ENCODE results near the gene C2orf81.
"Not testable (repeated sequence)": the region's sequence is repeated elsewhere in the genome, so short reads cannot be mapped to it uniquely, and the experiment has no call there.

The C2orf81 gene

DNA sequence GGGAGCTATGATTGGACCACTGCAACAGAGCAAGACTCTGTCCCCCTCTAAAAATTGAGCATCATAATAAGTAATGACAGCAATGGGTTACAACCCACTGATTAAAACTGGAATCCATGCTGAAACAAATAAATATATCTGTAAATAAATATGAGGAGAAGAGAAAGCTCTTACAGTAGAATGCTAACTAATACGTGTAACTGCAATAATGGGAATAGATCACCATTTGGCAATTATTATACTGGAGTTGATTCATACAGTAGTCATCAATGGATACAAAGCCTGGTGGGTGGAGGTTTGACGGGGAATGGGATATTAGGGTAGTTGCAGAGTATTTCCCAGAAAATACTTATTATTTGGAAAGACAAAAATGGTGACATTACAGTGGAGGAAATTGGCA, 27.4 kb upstream of the C2orf81 start:
- TF ChIP-seq CTCF (IDR thresholded peaks at IDR 0.05; ENCODE audit: low read depth, low read length): no peak
- no peak for DNase-seq (ENCODE audit: extremely low read depth, low read depth)

DNA sequence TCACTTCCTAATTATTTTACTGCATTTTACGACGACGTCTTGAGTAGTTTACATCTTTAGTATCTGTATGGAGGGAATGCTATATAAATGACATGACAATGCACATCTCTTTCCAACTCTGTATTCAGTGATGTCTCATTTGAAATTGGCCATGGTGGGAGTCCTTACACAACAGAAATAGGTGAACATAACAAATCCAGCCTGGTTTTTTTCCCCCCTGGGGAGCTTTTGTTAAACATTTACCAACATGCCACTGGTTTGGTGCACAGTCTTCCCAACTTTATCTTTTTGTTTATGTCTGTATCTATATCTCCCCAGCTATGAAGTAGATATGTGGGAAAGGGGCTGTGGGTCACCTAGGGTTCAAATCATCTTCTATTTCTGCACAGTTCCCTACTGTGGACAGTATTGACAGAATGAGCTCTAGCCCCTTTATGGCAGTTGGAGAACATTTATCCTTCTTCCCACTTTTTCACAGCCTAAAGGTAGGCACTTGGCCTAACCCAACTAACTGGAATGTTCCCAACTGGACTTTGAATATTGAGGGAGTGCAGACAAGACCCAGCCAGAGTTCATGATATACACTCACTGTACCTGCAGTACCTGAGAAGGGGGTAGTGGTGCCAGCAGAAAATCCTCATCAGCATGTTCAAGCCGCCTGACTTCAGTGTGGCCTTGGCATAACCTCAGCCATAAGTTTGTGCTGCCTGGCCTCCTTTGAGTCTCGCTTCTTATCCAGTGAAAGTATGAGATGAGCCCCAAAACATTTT, 26.0 kb upstream of the C2orf81 start:
- no peak for TF ChIP-seq CTCF (IDR thresholded peaks at IDR 0.05; ENCODE audit: low read depth, low read length)
- DNase-seq (ENCODE audit: extremely low read depth, low read depth): no peak

DNA sequence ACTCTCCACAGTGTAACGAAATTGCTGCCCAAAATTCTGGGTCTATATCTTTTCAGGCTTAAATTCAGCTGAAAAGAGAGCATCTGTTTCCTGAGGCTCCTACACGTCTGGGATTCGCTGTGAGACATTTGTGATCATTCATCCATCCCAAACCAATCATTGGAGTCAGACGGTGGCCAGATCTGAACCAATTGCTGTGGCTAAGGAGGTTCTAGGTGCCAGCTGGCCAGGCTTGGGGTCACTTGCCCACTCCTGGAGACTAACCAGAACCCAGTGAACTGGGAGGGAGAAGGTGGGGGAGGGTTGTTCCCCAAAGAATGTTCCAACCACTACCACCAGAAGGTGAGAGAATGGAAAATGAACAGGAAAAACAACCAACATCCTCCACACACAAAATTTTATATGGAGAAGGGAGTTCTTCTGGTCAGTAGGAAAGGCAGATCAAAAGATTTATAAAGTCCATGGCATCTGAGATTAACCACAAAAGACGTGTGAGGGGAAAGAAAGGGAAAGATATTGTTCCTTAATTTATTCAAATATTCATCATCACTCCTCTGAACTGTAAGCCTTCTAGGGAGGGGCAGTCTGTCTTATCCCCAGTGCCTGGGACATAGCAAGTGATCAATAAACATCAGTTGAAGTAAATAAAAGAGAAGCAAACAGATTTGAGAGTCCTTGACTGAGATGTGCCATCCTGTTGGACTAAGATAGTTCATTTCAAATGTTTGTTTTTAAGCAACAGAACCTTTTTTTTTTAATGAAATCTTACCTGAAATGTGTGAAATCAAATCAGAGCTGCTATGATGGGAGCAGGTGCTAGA, 23.3 kb upstream of the C2orf81 start:
- TF ChIP-seq CTCF (IDR thresholded peaks at IDR 0.05; ENCODE audit: low read depth, low read length): no peak
- DNase-seq (ENCODE audit: extremely low read depth, low read depth): no peak

DNA sequence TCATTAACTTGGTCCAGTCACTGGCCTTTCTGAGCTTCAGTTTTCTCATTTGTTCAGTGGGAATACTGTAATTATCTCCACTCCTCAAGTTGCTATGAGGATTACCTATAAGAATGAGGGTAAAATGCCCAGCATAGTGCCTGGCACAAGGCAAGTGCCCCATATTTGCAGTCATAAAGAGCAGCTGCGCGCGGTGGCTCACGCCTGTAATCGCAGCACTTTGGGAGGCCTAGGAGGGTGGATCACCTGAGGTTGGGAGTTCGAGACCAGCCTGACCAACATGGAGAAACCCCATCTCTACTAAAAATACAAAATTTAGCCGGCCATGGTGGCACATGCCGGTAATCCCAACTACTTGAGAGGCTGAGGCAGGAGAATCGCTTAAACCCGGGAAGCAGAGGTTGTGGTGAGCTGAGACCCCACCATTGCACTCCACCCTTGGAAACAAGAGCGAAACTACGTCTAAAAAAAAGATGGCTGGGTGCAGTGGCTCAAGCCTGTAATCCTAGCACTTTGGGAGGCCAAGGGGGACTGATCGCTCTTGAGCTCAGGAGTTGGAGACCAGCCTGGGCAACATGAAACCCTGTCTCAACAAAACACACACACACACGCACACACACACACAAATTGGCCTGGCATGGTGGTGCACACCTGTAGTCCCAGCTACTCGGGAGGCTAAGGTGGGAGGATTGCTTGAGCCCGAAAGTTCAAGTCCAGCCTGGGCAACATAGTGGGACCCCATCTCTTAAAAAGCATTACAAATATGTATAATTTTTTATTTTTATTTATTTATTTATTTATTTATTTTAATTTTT, 21.3 kb upstream of the C2orf81 start:
- not testable (repeated sequence) for DNase-seq (ENCODE audit: extremely low read depth, low read depth)

DNA sequence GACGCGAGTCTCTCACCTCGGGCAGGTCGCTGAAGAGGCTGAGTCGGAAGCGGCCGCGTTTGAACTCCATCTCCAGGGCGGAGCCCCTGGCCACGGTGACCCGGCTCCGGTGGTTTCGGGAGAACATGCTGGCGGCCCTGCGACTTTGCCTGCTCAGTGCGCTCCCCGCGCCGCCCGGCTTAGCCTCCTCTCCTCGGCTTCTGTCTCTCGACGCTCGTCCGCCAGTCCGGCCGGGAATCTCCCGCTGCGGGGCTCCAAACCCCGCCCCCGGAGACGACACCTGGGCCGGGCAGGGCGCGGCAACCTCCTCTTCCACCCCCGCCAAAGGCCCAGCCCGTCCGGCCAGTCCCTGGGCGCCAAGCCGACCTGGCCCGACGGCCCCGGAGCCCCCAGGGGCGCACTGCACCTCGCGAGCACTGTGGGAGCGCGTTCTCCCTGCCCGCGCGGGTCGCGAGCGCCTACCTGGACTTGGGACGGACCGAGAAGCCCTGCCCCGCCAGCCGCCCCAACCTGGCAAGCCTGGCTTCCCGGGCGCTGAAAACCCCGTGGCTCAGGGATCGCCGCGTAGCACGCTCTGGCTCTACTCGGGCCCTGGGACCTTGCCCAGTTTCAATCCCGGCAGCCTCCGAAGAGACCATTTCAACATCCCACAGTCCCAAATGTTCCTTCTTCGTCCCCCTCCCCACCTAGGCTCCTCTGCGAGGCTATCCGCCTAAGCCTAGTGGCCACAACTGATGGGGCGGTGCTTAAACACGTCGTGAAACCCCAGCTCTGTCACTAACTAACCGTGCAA, 20.5 kb upstream of the C2orf81 start, which contains the start of gene RTKN:
TSS of gene RTKN (minus strand) at position 248 of the 793 bp plus-strand sequence. CDS start at position 127, 121 bp downstream.
- DNase-seq (ENCODE audit: extremely low read depth, low read depth): no peak
- TF ChIP-seq CTCF (IDR thresholded peaks at IDR 0.05; ENCODE audit: low read depth, low read length): no peak

GRCh38 chr2:74441170-74441689, 19.8 kb upstream of the C2orf81 start:
- no peak for DNase-seq (ENCODE audit: extremely low read depth, low read depth)
- no peak for TF ChIP-seq CTCF (IDR thresholded peaks at IDR 0.05; ENCODE audit: low read depth, low read length)

All from AG09319 (cell line).